Ascending aorta (tissue), 2 donors: ENCODE data around the gene RC3H1. TPM values are rescaled to one million over a fixed set of nuclear protein-coding genes. Genes with fewer than 3 reads are reported as not detected.
"Not testable (repeated sequence)": the region's sequence is repeated elsewhere in the genome, so short reads cannot be mapped to it uniquely, and the experiment has no call there.

ENCODE experiments used
- DNase-seq, 2 donors: peaks; one replicate each; pipeline ENCODE4 v3.0.0-alpha.2; 2019; ENCODE audit warnings: low spot score in 2 of 2
- H3K27ac ChIP-seq, 2 donors: fragments of 200-600 bp; sonication (generic); one replicate each; pipeline ENCODE4 v1.5.1; 2016 to 2017; ENCODE audit warnings: mild to moderate bottlenecking in 1 of 2
- H3K27me3 ChIP-seq: fragments of 200-600 bp; sonication (generic); one replicate; pipeline ENCODE4 v1.5.1; 2017
- H3K36me3 ChIP-seq, 2 donors: fragments of 200-600 bp; sonication (generic); one replicate each; pipeline ENCODE4 v1.5.1; 2016
- H3K4me1 ChIP-seq, 2 donors: fragments of 200-600 bp; sonication (generic); one replicate each; pipeline ENCODE4 v1.5.1; 2016 to 2017; ENCODE audit warnings: mild to moderate bottlenecking in 1 of 2
- H3K4me3 ChIP-seq, 2 donors: fragments of 200-600 bp; sonication (generic); one replicate each; pipeline ENCODE4 v1.5.1; 2016 to 2017; ENCODE audit warnings: mild to moderate bottlenecking in 1 of 2
- H3K9me3 ChIP-seq, 2 donors: fragments of 200-600 bp; sonication (generic); one replicate each; pipeline ENCODE4 v1.5.1; 2016
- CTCF ChIP-seq, 3 experiments: fragments of 200-600 bp in 2 of 3; fragments of 450-650 bp in 1 of 3; sonication (generic) in 2 of 3; IDR thresholded peaks; one replicate each; pipeline ENCODE4 v1.5.1; 2016 to 2019; ENCODE audit warnings: antibody characterized with exemption in 3 of 3, mild to moderate bottlenecking in 1 of 3, moderate library complexity in 1 of 3
- intact Hi-C: fragments of 100-400 bp; cut with DNase I; formaldehyde crosslinking; loops from one replicate; pipeline ENCODE4 v1.15.1; 2023
- total RNA-seq: library from RNA; depleted of rRNA; stranded (reverse); fragments of >200 nt; gene quantifications from one replicate; pipeline ENCODE4 v1.1.0, GENCODE V29; 2016

RC3H1 gene
- 5.1 TPM for total RNA-seq

GRCh38 chr1:174022080-174022975 is at the start of gene RC3H1:
TSS of gene RC3H1 (minus strand) at chr1:174022357. CDS start at chr1:173992985, 29,372 bp downstream.
- H3K27ac ChIP-seq = peak within 1 kb of the TSS; percentile 90 to 94
- TF ChIP-seq CTCF (IDR thresholded peaks at IDR 0.05) = no peak
- H3K27me3 ChIP-seq = no peaks in the 10 kb centered on the region
- H3K4me1 ChIP-seq = peaks cover 19 to 22% of the 10 kb centered on the region in 2 donors
- H3K4me3 ChIP-seq = peak within 1 kb of the TSS; percentile 88 to 100
- no peaks in the 10 kb centered on the region for H3K9me3 ChIP-seq
- DNase-seq = peak; percentile 63 to 92
- intact Hi-C loops = loop anchor here (1.0 to 10.0 kb wide), 5 partner anchors 137 to 975 kb away; partner anchors contain the start of genes CACYBP, CENPL, DARS2 and RABGAP1L
- no peaks in the 10 kb centered on the region for H3K36me3 ChIP-seq

GRCh38 chr1:174070614-174071013 is 48.5 kb upstream of the RC3H1 start:
- DNase-seq = no peak
- Histone ChIP-seq H3K27ac (no peak overlapping the region), H3K36me3 (no peaks in the 10 kb centered on the region), H3K9me3 (no peaks in the 10 kb centered on the region), H3K4me1 (no peaks in the 10 kb centered on the region), H3K4me3 (no peak overlapping the region), H3K27me3 (no peaks in the 10 kb centered on the region)
- intact Hi-C loops = loop anchor here (10.0 kb wide), 1 partner anchor 86 kb away; no protein-coding TSS in a partner anchor
- no peak for TF ChIP-seq CTCF (IDR thresholded peaks at IDR 0.05)

GRCh38 chr1:174068000-174068399 is 45.8 kb upstream of the RC3H1 start:
- H3K4me3 ChIP-seq = no peak overlapping the region
- H3K27me3 ChIP-seq = no peaks in the 10 kb centered on the region
- no peaks in the 10 kb centered on the region for H3K9me3 ChIP-seq
- H3K4me1 ChIP-seq = no peaks in the 10 kb centered on the region
- intact Hi-C loops = no loop called here
- H3K36me3 ChIP-seq = no peaks in the 10 kb centered on the region
- TF ChIP-seq CTCF (IDR thresholded peaks at IDR 0.05) = no peak
- no peak overlapping the region for H3K27ac ChIP-seq
- DNase-seq = no peak

- TF ChIP-seq CTCF (IDR thresholded peaks at IDR 0.05) = no peak
- no peaks in the 10 kb centered on the region for H3K9me3 ChIP-seq
Measured at GRCh38 chr1:174060090-174060489, 37.9 kb upstream of the RC3H1 start.

GRCh38 chr1:174058624-174059023 is 36.5 kb upstream of the RC3H1 start:
- H3K4me3 ChIP-seq = no peak overlapping the region
- no peak for TF ChIP-seq CTCF (IDR thresholded peaks at IDR 0.05)
- no peak overlapping the region for H3K27ac ChIP-seq
- no peaks in the 10 kb centered on the region for H3K4me1 ChIP-seq
- H3K36me3 ChIP-seq = no peaks in the 10 kb centered on the region
- no peaks in the 10 kb centered on the region for H3K9me3 ChIP-seq
- DNase-seq = no peak
- H3K27me3 ChIP-seq = no peaks in the 10 kb centered on the region
- intact Hi-C loops = no loop called here

More at GRCh38 chr1:174060090-174060489, 37.9 kb upstream of the RC3H1 start:
- no peaks in the 10 kb centered on the region for H3K36me3 ChIP-seq
- intact Hi-C loops = no loop called here
- H3K4me1 ChIP-seq = no peaks in the 10 kb centered on the region
- DNase-seq = no peak
- no peaks in the 10 kb centered on the region for H3K27me3 ChIP-seq
- no peak overlapping the region for H3K27ac ChIP-seq
- no peak overlapping the region for H3K4me3 ChIP-seq

GRCh38 chr1:174056609-174057008 is 34.5 kb upstream of the RC3H1 start:
- DNase-seq, H3K4me3 ChIP-seq, H3K27me3 ChIP-seq, H3K4me1 ChIP-seq, H3K9me3 ChIP-seq, intact Hi-C loops, H3K36me3 ChIP-seq, H3K27ac ChIP-seq: not testable (repeated sequence)

- DNase-seq, intact Hi-C loops: not testable (repeated sequence)
Measured at GRCh38 chr1:174055797-174056196, 33.6 kb upstream of the RC3H1 start.

More at GRCh38 chr1:174055797-174056196, 33.6 kb upstream of the RC3H1 start:
- not testable (repeated sequence) for H3K4me1 ChIP-seq, H3K36me3 ChIP-seq, H3K27ac ChIP-seq, H3K27me3 ChIP-seq, H3K4me3 ChIP-seq, H3K9me3 ChIP-seq
